ENCODE measurements around the gene LRP1B.

Gene LRP1B

GRCh38 chr2:140761807-140762206 is 1369.0 kb downstream of the LRP1B start:
- TF ChIP-seq CTCF (IDR thresholded peaks at IDR 0.05; ENCODE audit: control extremely low read depth, extremely low read depth, low read depth, missing control alignments), result no peak
- POLR2A ChIA-PET, result no interaction called here
- CTCF ChIA-PET, result interaction anchor here (1.2 to 1.5 kb wide), 2 partner anchors 10 to 18 kb away, joined by 5 to 6 read pairs; no protein-coding TSS in a partner anchor
- DNase-seq (ENCODE audit: extremely low spot score), result no peak

GRCh38 chr2:140759426-140760156 is 1371.2 kb downstream of the LRP1B start:
- CTCF ChIA-PET, result no interaction called here
- TF ChIP-seq CTCF (IDR thresholded peaks at IDR 0.05; ENCODE audit: control extremely low read depth, extremely low read depth, low read depth, missing control alignments), result no peak
- POLR2A ChIA-PET, result no interaction called here
- no peak for DNase-seq (ENCODE audit: extremely low spot score)

- POLR2A ChIA-PET, result no interaction called here
- no peak for TF ChIP-seq CTCF (IDR thresholded peaks at IDR 0.05; ENCODE audit: control extremely low read depth, extremely low read depth, low read depth, missing control alignments)
Measured at GRCh38 chr2:140747665-140748064, 1383.2 kb downstream of the LRP1B start.

GRCh38 chr2:140747090-140747489 is 1383.7 kb downstream of the LRP1B start:
- TF ChIP-seq CTCF (IDR thresholded peaks at IDR 0.05; ENCODE audit: control extremely low read depth, extremely low read depth, low read depth, missing control alignments), result no peak
- POLR2A ChIA-PET, result no interaction called here
- CTCF ChIA-PET, result interaction anchor here (0.8 to 2.0 kb wide), 3 partner anchors 8 to 117 kb away, joined by 3 to 4 read pairs (median 3); no protein-coding TSS in a partner anchor
- no peak for DNase-seq (ENCODE audit: extremely low spot score)

More at GRCh38 chr2:140747665-140748064, 1383.2 kb downstream of the LRP1B start:
- peak; percentile 5 for DNase-seq (ENCODE audit: extremely low spot score)
- CTCF ChIA-PET, result interaction anchor here (0.8 to 2.0 kb wide), 3 partner anchors 9 to 116 kb away, joined by 3 to 4 read pairs (median 3); no protein-coding TSS in a partner anchor

GRCh38 chr2:140744379-140744778 is 1386.4 kb downstream of the LRP1B start:
- CTCF ChIA-PET, result no interaction called here
- no peak for TF ChIP-seq CTCF (IDR thresholded peaks at IDR 0.05; ENCODE audit: control extremely low read depth, extremely low read depth, low read depth, missing control alignments)
- POLR2A ChIA-PET, result no interaction called here
- DNase-seq (ENCODE audit: extremely low spot score), result no peak

- DNase-seq (ENCODE audit: extremely low spot score), result no peak
- TF ChIP-seq CTCF (IDR thresholded peaks at IDR 0.05; ENCODE audit: control extremely low read depth, extremely low read depth, low read depth, missing control alignments), result no peak
- POLR2A ChIA-PET, result no interaction called here
- CTCF ChIA-PET, result no interaction called here
Measured at GRCh38 chr2:140737006-140737405, 1393.8 kb downstream of the LRP1B start.

All from GM10248 (cell line).